Left lobe of liver (tissue), 1 donor: ENCODE results near the gene RNF14. TPM values are rescaled to one million over a fixed set of nuclear protein-coding genes. Genes with fewer than 3 reads are reported as not detected.

Experiments used
- total RNA-seq: library from RNA; stranded (reverse); gene quantifications from one replicate; pipeline ENCODE4 v1.2.1, GENCODE V29; 2021
- donor health status: DM: no; HTN: yes; CAD: no.

RNF14 gene
- total RNA-seq, 1 donor from 2014 or later, result 38.9 TPM

Other genes starting within 250 kb of the RNF14 start
- gene PCDH1, start 90.7 kb upstream of the RNF14 start, total RNA-seq, result 33.2 TPM
- gene DELE1, start 45.2 kb upstream of the RNF14 start, total RNA-seq, result 37.8 TPM
- gene PCDH12, start 10.9 kb upstream of the RNF14 start, total RNA-seq, result 3.0 TPM
- gene GNPDA1, start 43.9 kb downstream of the RNF14 start, total RNA-seq, result 8.8 TPM
- 46.7 TPM for gene NDFIP1, start 139.7 kb downstream of the RNF14 start, total RNA-seq